ENCODE measurements around the gene SRRM5. TPM values are rescaled to one million over a fixed set of nuclear protein-coding genes. Genes with fewer than 3 reads are reported as not detected.

The SRRM5 gene
- total RNA-seq, 2 donors from 2014 or later = 0.28 TPM; not detected in 1

DNA sequence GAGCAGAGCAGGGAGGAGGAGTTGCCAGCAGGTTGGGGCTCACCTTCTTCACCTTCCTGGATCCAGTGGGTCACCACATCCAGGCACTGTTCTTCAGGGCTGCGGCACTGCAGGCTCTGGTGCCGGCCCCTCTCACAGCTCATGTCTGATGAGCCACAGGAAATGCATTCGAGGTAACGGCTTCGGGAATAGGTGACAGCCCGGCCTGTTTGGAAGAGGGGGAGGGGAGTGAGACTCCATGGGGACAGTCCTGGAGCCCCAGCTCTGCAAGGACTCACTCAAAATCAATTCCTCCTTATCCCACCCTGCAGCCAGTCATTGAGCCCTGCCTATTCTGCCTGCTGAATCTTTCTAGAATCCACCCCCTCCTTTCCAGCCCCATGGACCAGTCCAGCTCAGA is 44.5 kb downstream of the SRRM5 start:
- H3K27me3 ChIP-seq = no peaks in the 10 kb centered on the region
- H3K36me3 ChIP-seq = peaks cover 17% of the 10 kb centered on the region
- no peaks in the 10 kb centered on the region for H3K4me1 ChIP-seq
- no peak overlapping the region for H3K4me3 ChIP-seq
- peaks cover 0 to 4% of the 10 kb centered on the region in 2 donors for H3K9me3 ChIP-seq
- TF ChIP-seq, protein P1, sequence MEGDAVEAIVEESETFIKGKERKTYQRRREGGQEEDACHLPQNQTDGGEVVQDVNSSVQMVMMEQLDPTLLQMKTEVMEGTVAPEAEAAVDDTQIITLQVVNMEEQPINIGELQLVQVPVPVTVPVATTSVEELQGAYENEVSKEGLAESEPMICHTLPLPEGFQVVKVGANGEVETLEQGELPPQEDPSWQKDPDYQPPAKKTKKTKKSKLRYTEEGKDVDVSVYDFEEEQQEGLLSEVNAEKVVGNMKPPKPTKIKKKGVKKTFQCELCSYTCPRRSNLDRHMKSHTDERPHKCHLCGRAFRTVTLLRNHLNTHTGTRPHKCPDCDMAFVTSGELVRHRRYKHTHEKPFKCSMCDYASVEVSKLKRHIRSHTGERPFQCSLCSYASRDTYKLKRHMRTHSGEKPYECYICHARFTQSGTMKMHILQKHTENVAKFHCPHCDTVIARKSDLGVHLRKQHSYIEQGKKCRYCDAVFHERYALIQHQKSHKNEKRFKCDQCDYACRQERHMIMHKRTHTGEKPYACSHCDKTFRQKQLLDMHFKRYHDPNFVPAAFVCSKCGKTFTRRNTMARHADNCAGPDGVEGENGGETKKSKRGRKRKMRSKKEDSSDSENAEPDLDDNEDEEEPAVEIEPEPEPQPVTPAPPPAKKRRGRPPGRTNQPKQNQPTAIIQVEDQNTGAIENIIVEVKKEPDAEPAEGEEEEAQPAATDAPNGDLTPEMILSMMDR (IDR thresholded peaks at IDR 0.05) = no peak
- DNase-seq (ENCODE audit: low spot score) = no peak
- H3K27ac ChIP-seq = no peak overlapping the region

- H3K27me3 ChIP-seq = no peaks in the 10 kb centered on the region
- TF ChIP-seq, protein P1 (IDR thresholded peaks at IDR 0.05) = no peak
- DNase-seq (ENCODE audit: low spot score) = no peak
Measured at GRCh38 chr19:43658001-43658400, 46.1 kb downstream of the SRRM5 start.

DNA sequence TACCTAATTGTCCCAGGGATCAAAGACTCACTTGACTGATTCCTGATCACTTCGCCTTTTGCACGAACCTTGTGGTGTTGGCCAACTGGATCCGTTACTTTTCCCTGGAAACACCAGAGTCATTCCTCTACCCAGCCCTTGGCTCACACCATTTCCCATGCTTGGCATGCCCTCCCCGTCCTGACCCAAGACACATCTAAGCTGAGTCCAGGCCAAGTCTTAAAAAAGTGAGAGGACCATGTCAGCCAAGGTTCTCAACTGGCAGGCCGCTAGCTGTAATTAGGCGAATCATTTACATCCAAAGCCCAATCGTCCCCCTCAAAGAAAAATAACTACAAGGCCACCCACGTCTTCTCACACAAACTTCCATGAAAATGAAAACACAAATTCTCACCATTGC is 46.6 kb downstream of the SRRM5 start:
- Histone ChIP-seq H3K4me3 (no peak overlapping the region), H3K27me3 (no peaks in the 10 kb centered on the region), H3K27ac (no peak overlapping the region), H3K9me3 (peaks cover 0 to 4% of the 10 kb centered on the region in 2 donors), H3K36me3 (peaks cover 12% of the 10 kb centered on the region), H3K4me1 (no peaks in the 10 kb centered on the region)
- no peak for DNase-seq (ENCODE audit: low spot score)
- TF ChIP-seq, protein P1 (IDR thresholded peaks at IDR 0.05) = no peak

More at GRCh38 chr19:43658001-43658400, 46.1 kb downstream of the SRRM5 start:
- no peak overlapping the region for H3K4me3 ChIP-seq
- no peaks in the 10 kb centered on the region for H3K4me1 ChIP-seq
- H3K27ac ChIP-seq = no peak overlapping the region
- peaks cover 0 to 4% of the 10 kb centered on the region in 2 donors for H3K9me3 ChIP-seq
- H3K36me3 ChIP-seq = peaks cover 12% of the 10 kb centered on the region

DNA sequence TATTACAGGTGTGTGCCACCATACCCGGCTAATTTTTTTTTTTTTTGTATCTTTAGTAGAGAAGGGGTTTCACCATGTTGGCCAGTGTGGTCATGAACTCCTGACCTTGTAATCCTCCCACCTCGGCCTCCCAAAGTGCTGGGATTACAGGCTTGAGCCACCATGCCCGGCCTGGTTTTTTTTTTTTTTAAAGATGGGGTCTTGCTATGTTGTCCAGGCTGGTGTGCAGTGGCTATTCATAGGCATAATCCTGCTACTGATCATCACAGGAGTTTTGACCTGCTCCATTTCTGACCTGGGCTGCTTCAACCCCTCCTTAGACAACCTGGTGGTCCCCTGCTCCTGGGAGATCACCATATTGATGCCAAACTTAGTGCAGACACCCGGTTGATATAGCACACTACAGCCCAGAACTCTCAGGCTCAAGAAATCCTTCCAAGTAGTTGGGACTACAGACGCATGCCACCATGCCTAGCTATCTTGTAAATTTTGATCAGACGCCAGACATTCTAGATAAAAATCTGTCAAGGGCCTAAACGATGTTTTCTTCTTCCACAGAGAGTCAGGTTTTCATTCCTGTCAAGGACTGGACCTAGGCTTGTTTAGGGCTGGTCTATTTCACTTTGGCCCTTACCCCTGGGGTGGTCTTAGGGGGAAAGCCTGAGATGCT is 48.5 kb downstream of the SRRM5 start:
- peaks cover 0 to 6% of the 10 kb centered on the region in 2 donors for H3K4me1 ChIP-seq
- no peaks in the 10 kb centered on the region for H3K27me3 ChIP-seq
- H3K9me3 ChIP-seq = peaks cover 0 to 4% of the 10 kb centered on the region in 2 donors
- TF ChIP-seq, protein P1 (IDR thresholded peaks at IDR 0.05) = no peak
- H3K27ac ChIP-seq = no peak overlapping the region
- H3K4me3 ChIP-seq = no peak overlapping the region
- peaks cover 19% of the 10 kb centered on the region for H3K36me3 ChIP-seq
- no peak for DNase-seq (ENCODE audit: low spot score)

- H3K27ac ChIP-seq = no peak overlapping the region
- TF ChIP-seq, protein P1 (IDR thresholded peaks at IDR 0.05) = no peak
- peaks cover 0 to 4% of the 10 kb centered on the region in 2 donors for H3K9me3 ChIP-seq
- no peaks in the 10 kb centered on the region for H3K27me3 ChIP-seq
- no peak for DNase-seq (ENCODE audit: low spot score)
- peaks cover 0 to 6% of the 10 kb centered on the region in 2 donors for H3K4me1 ChIP-seq
- no peak overlapping the region for H3K4me3 ChIP-seq
- peaks cover 17% of the 10 kb centered on the region for H3K36me3 ChIP-seq
Measured at GRCh38 chr19:43660971-43661360, 49.1 kb downstream of the SRRM5 start.

GRCh38 chr19:43662487-43662886 is 50.6 kb downstream of the SRRM5 start:
- Histone ChIP-seq H3K36me3 (peaks cover 11% of the 10 kb centered on the region), H3K4me1 (peaks cover 0 to 7% of the 10 kb centered on the region in 2 donors), H3K9me3 (peaks cover 0 to 4% of the 10 kb centered on the region in 2 donors), H3K4me3 (no peak overlapping the region), H3K27ac (no peak overlapping the region), H3K27me3 (no peaks in the 10 kb centered on the region)
- DNase-seq (ENCODE audit: low spot score) = no peak
- TF ChIP-seq, protein P1 (IDR thresholded peaks at IDR 0.05) = no peak

Data from right atrium auricular region (tissue), 2 donors.